HG03045 (cell line): ENCODE data around the gene BABAM2.

ENCODE experiments used
- ATAC-seq: cut with Tn5 transposase; IDR thresholded peaks from one replicate; pipeline ENCODE4 v1.9.1; 2021; ENCODE audit warnings: mild to moderate bottlenecking, moderate library complexity; ENCODE audit not compliant: unreplicated experiment

The BABAM2 gene

DNA sequence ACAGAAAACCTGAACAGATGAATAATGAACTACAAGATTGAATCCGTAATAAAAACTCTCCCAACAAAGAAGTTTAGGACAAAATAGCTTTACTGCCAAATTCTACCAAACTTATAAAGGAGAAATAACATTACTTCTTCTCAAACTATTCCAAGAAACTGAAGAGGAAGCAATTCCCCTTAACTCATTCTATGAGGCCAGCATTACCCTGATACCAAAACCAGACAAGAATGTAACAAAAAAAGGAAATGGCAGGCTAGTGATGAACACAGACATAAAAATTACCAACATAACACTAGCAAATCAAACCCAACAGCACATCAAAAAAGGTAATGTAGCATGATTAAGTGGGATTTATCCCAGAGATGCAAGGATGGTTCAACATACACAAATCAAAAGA is 288.4 kb downstream of the BABAM2 start:
- ATAC-seq = no peak

DNA sequence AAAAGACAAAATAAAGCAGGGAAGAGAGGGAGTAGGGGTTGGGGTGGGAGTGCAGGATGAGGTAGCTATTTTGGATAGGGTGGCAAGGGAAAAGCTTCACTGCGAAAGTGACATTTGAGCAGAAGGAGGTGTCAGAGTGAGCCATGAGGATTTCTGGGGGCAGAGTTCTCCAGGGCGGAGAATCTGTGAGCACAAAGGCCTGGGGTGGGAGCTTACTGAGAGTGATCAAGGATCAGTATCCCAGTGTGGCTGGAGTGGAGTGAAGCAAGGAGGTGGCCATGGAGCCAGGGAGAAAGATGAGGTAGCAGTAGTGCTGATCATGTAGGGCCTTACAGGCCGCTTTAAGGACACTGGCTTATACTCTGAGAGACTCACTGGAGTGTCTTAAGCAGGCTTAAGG is 291.3 kb downstream of the BABAM2 start:
- ATAC-seq = no peak

DNA sequence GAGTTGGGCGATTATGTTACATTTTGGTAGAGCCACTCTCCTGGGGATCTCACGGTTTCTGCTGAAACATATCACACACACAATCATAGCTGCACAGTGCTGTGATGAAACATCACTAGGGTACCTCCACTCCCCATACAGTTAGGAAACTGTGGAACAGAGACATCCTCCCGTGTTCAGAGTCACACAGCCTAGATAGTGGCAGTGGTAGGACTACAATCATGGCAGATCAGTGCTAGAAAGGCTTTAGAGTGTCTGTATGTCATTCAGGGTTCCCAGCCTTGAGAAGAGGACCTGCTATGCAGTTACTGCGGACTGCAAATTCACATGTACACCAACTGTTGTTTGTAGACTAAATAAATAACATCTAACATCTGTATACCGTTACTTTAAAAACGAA is 291.8 kb downstream of the BABAM2 start:
- no peak for ATAC-seq

DNA sequence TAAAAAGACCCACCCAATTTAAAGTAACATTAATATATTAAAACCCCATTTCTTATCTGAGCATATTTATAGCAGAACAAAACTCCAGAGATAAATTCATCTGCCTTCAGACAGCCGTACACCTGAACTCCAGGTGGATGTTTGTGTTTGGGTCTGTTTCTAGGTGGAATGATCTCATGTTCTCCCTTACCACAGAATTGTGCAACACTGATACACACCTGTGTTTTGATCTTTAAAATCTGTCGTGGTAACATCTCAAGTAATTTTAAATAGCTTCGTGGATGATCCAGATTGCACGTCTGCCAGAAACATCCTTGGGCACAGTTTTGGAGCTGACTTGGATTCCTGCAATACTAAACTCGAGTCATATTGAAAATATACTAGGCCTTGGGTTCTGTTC is 294.6 kb downstream of the BABAM2 start:
- ATAC-seq = no peak

DNA sequence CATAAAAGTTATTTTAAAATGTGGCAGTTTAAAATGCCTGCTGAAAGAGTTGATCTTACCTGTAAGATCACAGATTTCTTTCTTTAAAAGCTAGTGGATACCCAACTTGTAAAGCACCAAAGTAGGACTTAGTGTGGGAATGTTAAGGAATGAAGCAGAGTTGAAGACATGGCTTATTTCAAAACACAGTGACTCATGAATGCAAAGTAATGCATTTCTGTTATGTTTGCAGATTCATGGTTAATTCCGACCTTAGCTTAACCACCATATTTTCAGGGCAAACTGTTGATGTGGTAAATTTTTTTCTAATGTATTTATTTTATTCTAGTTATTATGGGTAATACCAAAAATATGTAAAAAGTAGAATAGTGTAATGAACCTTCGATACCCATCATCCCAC is 295.4 kb downstream of the BABAM2 start:
- ATAC-seq = no peak

DNA sequence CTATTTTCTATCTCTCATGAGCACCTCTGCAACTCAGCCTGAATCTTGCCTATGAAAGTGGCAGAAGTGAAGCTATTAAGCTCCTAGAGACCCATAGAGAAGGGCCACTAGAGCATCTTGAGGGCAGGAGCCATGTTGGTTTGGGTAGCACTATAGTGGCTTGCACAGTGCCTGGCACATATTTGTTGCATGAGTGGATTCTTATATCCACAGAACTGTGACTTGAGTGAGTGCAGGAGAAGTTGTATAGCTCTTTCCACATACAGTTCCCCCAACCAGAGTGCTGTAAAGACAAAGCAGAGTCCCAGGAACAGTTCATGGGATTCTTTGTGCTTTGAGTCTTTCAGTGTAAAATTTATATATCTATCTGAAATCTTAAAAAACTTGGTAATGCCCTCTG is 296.7 kb downstream of the BABAM2 start:
- no peak for ATAC-seq

DNA sequence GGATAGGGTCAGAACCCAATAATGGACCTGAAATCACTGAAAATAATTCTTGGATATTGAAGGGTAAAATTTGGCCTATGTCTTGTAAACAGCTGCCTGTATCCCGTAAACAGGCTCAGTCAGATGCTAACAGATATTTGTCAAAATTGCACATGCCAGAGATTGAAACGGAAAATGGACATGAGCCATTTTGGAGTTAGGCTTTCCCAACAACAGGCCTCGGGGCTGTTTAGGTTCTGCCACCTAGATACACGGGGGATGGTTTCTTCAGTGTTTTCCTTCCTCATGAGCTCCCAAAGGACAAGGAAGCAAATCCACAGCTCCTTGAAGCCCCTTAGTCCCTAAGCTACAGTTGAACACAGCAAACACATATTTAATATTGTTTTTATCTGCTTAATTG is 297.9 kb downstream of the BABAM2 start:
- ATAC-seq = no peak

DNA sequence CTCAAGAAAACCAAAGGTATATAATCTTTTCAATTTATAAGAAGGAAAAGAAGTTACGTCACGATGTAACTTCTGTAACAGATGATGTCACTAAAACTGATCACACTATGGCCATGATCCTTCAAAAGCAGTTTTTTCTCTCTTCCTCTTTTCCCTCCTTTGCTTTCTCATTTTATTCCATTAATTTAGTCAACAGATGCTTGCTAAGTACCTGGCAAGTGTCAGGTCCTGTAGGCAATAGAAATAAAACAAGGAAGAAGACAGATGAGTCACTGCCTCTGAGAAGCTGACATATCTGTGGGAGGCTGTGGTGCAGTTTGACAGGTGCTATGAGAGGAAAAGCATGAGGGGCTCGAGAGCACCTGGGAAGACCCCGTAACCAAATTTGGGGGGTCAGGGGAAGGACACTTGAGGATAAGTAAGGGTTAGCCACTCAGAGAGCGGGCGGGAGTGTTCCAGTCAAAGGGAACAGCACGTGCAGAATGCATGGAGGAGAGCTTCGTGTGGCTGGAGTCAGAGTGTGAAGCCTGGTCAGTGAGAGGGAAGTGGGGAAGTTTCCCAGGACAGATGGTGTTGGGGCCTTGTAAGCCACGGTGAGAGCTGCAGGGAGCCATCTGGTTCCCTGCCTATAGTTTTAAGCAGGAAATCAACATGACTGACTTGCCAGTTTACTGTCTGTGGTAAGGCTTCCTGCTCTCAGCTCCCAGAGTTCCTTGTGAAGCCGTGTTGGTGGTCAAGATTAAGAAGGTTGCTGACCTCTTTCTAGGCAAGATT is 303.3 kb downstream of the BABAM2 start:
- no peak for ATAC-seq

DNA sequence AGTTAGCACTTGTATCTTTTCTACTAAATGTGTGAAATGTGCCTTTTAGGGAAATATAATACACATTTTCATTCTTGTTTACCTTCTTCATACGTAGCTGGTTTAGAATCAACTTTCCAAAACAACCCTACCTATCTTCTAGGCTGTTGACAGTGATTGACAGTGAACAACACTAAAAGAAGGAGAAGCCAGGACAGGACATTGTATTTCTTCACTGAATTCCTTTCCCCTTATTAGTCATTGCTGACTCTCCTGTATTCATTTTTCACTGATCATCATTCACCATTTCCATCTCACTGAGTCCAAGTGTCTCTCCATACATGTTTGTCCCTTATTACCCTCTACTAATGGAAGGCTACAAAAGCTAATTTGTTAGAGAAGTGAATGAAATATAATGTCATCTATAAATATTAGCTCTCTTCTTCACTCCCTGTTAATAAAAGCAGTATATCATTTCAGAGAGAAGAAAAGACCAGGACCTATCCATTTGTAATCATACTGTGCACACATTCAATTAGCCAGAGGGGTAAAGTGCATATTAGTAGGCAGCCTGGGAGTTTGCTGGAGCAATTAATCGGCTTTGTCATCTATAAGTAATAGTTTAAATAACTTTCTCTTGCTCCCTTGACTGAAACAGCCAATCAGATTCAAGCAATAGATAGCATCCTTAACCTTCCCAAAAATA is 309.6 kb downstream of the BABAM2 start:
- no peak for ATAC-seq

DNA sequence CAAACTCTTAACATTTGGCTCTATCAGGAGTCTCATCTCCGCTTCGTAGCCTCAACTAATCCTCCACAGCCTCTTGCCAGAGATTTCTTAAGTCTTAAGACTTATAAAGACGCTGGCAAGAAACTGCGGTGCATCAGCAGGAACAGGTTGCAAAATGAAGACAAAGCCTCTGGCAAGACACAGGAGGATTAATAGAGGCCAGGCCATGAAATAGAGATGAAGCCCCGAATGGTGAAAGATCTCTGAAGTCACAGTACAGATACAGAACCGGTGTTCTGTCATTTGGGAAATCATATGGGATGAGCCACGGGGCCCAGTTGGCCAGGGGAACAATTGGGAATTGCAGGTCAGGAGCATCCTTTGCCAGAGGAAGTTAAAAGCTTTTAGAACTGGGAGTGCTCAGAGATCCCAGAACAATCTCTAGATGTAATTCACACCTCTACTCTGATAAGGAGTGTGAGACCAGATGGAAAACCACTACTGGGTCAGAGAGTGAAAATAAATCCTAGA is 311.2 kb downstream of the BABAM2 start:
- ATAC-seq = no peak

DNA sequence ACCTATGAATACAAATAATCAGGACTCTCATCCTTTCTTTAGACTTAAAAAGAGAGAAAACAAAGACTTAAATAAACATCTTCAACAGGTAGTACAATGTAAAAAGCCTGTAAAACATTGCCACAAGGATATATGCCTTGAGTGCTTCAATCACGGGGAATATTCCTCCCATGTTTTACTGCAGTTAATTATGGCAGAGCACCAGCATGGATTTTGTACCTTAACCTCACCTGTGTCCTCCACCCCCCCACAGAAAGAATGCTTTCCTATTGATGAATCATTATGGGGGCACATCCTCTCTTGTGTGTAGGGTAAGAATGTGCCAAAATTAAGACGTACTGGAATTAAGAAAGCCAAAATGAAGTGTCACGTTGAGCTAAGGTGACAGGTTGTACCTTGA is 312.2 kb downstream of the BABAM2 start:
- ATAC-seq = no peak

DNA sequence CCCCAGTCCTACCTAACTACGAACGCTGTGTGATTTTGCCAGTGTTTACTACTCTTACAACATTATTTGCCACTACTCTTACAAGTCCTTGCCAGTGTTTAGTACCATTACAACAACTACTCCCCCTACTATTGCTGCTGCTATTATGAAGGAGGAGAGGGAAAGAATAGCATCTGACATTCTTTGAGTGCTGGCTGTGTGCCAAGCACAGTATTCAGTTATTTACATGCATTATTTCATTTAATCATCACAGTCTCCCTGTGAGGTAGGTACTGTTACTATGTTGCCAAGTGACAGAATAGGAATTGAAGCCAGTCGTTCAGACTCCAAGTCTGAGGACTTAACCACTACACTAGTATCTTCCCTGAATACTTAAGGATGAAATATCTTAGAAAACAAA is 316.2 kb downstream of the BABAM2 start:
- no peak for ATAC-seq

DNA sequence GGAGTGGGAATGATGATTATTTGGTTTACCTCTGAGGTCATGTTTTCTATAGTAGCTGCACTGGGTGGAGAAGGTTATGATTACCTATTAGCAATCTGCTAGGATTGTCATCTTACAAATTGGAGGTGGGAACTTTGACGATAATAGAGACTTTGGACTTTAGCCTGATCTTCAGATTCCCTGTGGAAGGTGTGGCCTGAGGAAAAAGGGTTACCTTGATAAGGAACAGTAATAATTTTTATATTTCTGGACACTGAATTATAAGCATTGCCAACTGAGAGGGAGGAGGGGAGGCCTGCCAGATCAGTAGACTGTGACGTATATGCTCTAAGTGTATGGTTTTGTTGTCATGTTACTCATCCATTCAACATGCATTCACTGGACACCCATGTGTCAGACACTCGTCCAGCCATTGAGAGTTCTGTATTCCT is 318.7 kb downstream of the BABAM2 start:
- ATAC-seq = no peak

DNA sequence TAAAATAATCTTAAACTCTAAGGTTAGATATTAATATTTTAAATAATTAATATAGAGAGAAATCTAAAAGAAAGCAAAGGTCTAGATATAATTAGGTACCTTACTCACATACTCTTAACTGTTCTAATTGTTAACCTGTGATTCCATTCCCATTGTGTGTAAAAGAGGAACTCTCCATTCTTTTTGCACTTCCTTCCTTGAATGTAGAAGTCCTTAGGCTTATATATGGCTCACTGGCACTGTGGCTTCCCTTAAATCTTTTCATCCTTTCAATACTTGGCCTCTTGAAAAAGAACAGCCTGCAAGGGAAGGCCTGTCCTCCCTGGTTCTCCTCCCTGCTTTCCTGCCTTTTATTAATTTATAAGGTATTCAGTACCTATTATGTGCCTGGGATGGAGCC is 319.3 kb downstream of the BABAM2 start:
- no peak for ATAC-seq

DNA sequence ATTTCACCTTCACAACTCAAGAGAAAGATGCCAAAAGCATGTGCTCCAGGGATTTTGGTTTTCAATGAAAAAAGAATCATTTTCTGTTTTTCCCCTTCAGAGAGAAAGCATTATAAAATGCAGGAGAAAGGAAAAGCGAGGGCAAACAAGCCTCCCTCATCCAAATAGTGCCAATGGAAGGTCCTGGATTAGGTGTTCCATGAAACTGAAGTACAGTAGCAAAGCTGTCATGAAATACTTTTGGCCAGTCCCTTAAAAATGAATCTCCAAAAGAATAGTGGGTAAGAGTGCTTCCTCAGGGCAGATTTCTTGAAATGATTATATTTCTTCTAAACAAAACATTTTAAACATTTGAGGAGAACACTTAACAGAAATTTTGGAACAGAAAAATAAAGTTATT is 320.0 kb downstream of the BABAM2 start:
- ATAC-seq = no peak

DNA sequence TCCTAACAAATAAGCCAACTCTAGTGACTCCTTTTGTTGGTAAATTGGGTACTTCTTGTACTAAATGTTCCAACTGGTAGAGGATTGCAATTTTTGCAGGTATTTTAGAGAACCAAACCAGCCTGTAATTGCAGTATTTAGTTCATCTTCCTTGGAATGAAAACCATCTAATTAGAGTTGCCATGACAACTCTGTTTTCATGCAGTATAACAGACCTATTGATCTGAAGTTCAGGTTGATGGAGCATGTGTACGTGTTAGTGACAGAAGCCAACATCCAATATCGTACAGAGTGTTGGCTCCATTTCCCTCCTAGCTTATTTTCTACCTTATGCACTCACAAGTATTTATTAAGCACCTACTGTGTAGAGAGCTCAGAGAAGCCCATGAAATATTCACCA is 325.8 kb downstream of the BABAM2 start:
- no peak for ATAC-seq

DNA sequence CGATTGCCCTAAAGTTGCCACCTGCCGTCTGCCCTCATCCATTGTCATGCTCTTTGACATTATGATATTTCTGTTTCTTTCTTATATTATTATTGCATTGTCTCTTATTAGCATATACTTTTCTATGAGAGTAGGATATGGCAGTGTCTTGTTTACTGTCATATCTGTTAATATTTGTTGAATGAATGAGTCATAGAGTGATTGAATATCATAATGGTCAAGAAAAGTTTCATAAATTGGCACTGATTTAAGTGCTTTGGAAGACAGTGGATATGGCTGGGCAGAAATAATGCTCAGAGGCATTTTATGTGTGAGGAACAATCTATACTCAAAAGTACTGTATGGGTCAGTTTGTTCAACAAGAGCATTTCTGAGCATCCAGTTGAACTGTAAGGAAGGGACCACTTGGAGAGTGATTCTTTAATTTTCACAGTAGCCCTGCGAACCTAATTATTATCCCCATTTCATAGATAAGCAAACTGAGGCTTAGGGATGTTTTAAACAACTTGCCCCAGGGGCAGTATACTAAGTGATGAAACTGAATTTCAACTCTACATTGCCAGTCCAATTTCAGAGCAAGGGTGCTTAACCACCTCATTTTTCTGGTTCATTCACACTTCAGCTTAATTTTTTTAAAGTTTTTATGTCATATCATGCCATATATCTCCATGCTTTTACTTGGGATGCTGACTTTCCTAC is 326.7 kb downstream of the BABAM2 start:
- no peak for ATAC-seq

DNA sequence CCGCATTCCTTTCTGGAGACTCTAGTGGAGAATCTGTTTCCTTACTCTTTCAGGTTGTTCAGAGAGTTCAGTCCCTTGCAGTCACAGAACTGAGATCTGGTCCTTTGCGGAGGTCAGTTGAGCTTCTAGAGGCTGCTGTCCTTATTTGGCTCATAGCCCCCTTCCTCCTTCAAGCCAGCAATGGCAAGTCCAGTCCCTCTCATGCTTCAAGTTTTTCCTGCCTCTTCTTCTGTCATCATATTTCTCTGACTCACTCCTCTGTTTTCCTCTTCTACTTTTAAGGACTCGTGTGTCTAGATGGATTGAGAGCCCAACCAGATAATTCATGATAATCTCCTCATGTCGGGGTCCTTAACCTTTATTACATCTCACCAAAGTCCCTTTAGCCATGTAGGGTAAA is 328.6 kb downstream of the BABAM2 start:
- ATAC-seq = no peak

DNA sequence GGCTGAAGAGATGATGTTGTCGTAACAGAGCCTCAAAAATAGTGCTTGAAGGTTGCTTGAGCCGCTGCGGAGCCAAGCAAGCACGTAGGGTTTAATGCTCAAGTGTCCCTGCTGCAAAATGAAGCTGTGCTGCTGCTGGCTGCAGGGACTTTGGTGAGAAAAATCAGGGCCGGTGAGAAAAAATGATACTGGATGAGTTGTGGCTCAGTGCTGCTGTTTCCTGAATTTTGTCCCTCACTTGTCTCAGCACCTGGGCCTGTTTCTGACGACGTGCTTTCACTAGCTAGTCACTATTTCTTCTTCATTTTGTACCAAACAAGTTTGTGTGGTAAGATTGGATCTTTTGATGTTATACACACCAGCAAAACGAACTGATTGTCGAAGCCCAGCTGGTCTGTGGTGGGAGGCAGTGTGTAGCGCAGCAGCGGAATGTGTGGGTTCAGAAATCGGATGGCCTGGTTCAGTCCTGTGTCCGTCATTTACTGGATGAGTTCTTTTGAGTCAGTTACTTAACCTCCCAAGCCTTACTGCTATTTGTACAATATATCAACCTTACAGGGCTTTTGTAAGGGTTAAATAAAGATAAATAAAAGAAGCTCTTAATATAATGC is 329.3 kb downstream of the BABAM2 start:
- no peak for ATAC-seq

DNA sequence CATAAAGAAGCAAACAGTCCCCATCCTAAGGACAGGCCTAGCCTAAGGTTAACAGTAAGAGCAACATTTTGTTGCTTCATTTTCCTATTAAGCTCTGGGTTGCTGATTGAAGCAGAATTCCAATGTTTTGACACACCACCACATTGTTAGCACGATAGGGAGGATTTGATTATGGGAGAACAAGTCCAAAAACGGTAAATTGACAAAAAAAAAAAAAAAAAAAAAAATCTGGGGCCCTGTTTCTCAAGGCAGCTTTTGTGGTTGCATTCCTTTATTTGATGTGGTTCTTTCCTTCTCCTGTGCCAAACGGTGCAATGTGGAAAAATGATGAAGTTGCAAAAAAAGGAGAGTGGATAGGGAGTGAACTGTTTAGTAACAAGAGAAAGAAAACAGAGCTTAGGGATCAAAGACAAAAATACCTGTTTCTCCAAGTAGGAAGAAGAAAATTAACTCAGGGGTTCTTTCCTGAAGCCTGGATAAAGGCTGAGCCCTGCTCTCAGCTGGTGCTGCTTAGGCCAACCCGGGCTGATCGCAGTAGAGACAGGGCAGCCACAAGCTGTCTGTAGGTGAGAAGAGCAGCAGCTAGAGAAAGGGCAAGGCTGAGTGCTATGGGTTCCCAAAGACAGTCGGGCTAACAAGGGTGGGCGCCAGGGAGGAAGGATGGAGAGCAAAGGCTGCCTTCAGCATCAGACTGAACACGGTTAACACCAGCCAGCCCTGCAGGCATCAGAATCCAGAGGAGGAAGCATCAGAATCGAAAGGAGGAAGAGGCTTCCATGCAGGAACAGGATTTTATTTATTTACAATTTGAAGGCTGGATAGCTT is 334.3 kb downstream of the BABAM2 start:
- ATAC-seq = no peak
